ENCODE data around the gene PPM1L. TPM values are rescaled to one million over a fixed set of nuclear protein-coding genes. Genes with fewer than 3 reads are reported as not detected.

Gene PPM1L
- total RNA-seq, 1 donor from 2014 or later: 14.9 TPM

DNA sequence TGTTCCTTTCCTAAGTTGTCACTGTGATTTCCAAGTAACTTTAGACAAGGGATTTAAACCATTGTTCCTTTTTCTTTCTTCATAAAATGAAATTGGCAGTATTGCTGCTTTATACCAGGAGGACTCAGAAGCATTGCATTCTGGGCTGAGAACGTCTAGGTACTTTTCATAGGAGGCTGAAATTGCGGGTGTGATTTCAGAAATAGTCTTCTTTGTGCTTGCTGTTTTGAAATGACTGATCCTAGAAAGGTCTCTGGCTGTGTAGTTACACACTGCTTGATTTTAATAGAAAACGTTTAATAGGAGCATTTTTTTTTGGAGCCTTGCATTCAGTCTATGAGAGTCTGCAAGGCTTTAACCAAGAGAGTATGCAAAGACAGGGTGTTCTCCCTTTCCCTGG is 56.3 kb downstream of the PPM1L start:
- no peak overlapping the region for H3K4me3 ChIP-seq
- TF ChIP-seq, protein P1, sequence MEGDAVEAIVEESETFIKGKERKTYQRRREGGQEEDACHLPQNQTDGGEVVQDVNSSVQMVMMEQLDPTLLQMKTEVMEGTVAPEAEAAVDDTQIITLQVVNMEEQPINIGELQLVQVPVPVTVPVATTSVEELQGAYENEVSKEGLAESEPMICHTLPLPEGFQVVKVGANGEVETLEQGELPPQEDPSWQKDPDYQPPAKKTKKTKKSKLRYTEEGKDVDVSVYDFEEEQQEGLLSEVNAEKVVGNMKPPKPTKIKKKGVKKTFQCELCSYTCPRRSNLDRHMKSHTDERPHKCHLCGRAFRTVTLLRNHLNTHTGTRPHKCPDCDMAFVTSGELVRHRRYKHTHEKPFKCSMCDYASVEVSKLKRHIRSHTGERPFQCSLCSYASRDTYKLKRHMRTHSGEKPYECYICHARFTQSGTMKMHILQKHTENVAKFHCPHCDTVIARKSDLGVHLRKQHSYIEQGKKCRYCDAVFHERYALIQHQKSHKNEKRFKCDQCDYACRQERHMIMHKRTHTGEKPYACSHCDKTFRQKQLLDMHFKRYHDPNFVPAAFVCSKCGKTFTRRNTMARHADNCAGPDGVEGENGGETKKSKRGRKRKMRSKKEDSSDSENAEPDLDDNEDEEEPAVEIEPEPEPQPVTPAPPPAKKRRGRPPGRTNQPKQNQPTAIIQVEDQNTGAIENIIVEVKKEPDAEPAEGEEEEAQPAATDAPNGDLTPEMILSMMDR (IDR thresholded peaks at IDR 0.05): no peak
- no peaks in the 10 kb centered on the region for H3K36me3 ChIP-seq
- no peaks in the 10 kb centered on the region for H3K27me3 ChIP-seq (ENCODE audit: low read depth)
- H3K27ac ChIP-seq: no peak overlapping the region
- intact Hi-C loops (cut with DNase I): no loop called here
- no peak for ATAC-seq
- H3K4me1 ChIP-seq: no peaks in the 10 kb centered on the region
- DNase-seq: no peak
- H3K9me3 ChIP-seq: no peaks in the 10 kb centered on the region

DNA sequence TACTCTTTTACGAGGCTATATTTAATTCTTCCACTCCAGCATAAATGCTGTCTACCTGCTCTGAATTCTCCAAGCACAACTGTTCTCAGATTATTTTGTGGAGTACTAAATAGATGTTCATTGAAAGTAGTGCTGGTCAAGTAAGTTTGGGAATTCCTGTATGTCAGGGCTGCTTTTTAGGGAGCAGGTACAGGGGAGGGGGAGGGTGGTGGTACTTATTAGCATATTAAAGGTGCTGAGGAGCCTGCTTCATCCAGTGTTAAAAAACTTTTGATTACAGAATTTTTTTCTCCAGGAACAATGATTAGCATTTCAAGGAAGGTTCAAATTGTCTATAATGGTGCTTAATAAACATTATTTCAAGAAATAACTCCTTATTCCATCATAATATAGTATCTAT is 59.2 kb downstream of the PPM1L start:
- ATAC-seq (no peak), DNase-seq (no peak)
- TF ChIP-seq, protein P1 (IDR thresholded peaks at IDR 0.05): no peak

DNA sequence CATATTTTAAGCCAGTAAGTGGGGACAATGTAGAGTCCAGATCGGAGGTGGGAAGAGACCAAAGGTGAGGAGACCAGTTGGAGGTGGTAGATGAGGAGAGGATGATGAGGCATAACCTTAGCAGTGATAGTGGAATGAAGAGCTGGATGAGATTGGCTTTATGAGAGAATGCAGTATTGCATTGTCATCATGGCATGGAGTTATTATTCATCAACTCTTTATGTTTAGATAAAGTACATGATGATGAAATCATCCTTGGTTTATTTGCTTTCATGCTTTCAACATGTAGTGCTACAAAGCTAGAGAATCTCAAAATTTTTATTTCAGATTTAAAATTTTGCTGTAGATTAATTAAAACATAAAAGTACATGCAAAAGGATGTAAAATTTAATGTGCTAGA is 64.0 kb downstream of the PPM1L start:
- intact Hi-C loops (cut with DNase I): no loop called here
- ATAC-seq: no peak
- Histone ChIP-seq H3K4me1 (no peaks in the 10 kb centered on the region), H3K4me3 (no peak overlapping the region), H3K36me3 (no peaks in the 10 kb centered on the region), H3K27me3 (ENCODE audit: low read depth) (no peaks in the 10 kb centered on the region), H3K27ac (no peak overlapping the region), H3K9me3 (no peaks in the 10 kb centered on the region)
- no peak for DNase-seq
- TF ChIP-seq, protein P1 (IDR thresholded peaks at IDR 0.05): no peak

More for the DNA sequence above, 59.2 kb downstream of the PPM1L start:
- no peaks in the 10 kb centered on the region for H3K4me1 ChIP-seq
- no peaks in the 10 kb centered on the region for H3K9me3 ChIP-seq
- H3K27ac ChIP-seq: no peak overlapping the region
- H3K27me3 ChIP-seq (ENCODE audit: low read depth): no peaks in the 10 kb centered on the region
- H3K36me3 ChIP-seq: no peaks in the 10 kb centered on the region
- intact Hi-C loops (cut with DNase I): no loop called here
- H3K4me3 ChIP-seq: no peak overlapping the region

DNA sequence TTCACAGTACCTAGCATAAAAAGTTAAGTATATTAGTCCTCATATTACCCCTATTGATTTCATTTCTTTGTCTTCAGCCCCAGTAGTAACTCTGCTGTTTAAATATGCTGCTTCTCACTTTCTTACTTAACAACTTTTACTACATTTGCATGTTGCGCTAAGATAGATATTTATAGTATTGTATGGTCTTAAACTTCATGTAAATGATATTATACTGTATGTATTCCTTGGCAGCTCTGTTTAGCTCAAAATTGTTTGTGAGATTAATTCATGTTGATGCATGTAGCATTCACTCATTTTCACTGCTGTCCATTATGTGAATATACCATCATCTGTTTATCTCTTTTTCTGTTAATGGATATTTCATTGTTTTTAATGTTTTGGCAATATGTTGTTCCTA is 64.4 kb downstream of the PPM1L start:
- ATAC-seq: no peak
- Histone ChIP-seq H3K27ac (no peak overlapping the region), H3K4me3 (no peak overlapping the region), H3K27me3 (ENCODE audit: low read depth) (no peaks in the 10 kb centered on the region), H3K4me1 (no peaks in the 10 kb centered on the region), H3K36me3 (no peaks in the 10 kb centered on the region), H3K9me3 (no peaks in the 10 kb centered on the region)
- DNase-seq: no peak
- intact Hi-C loops (cut with DNase I): no loop called here
- TF ChIP-seq, protein P1 (IDR thresholded peaks at IDR 0.05): no peak

DNA sequence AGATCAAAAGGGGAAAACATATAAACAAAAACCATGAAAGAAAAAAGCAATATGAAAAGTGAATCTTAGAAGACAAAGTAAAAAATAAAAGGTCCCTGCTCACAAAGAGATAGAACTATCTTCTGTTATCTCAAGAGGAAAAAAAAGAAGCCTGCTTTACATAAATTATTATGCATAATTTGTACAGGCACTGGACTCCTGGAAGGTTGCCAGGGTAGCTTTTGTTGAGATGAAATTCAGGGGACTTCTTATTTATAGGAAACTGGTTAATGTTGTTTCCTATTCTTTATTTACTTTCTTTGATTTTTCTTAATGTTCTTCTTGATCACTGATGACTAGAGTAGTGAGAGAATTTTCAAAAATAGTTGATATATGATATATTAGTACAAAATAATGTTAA is 66.9 kb downstream of the PPM1L start:
- intact Hi-C loops (cut with DNase I): no loop called here
- no peaks in the 10 kb centered on the region for H3K9me3 ChIP-seq
- H3K27me3 ChIP-seq (ENCODE audit: low read depth): no peaks in the 10 kb centered on the region
- TF ChIP-seq, protein P1 (IDR thresholded peaks at IDR 0.05): no peak
- no peaks in the 10 kb centered on the region for H3K4me1 ChIP-seq
- no peak for DNase-seq
- ATAC-seq: no peak
- no peak overlapping the region for H3K27ac ChIP-seq
- H3K36me3 ChIP-seq: no peaks in the 10 kb centered on the region
- H3K4me3 ChIP-seq: no peak overlapping the region

DNA sequence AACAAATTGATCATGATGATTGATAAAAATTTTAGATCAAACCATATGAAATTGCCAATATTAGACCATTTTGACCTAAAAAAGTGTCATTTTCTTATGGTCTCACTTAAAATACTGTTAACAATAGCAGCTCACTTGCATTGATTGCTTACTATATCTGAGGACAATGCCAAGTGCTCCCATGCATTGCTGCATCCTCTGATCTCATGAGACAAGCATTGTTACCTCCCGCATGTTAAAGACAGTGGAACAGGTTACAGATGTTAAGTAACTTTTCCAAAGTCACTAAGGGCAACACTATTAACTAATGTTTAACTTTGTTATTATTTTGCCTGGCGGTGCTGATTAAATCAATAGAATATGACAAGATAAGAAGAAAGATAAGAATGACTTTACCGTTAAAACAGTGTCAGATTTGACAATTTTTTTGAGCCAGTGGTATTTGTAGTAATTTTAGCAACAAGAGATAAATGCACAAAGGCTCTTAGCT is 69.3 kb downstream of the PPM1L start:
- ATAC-seq (no peak), DNase-seq (no peak)
- Histone ChIP-seq H3K9me3 (no peaks in the 10 kb centered on the region), H3K27ac (no peak overlapping the region), H3K36me3 (no peaks in the 10 kb centered on the region), H3K4me1 (no peaks in the 10 kb centered on the region), H3K4me3 (no peak overlapping the region), H3K27me3 (ENCODE audit: low read depth) (no peaks in the 10 kb centered on the region)
- TF ChIP-seq, protein P1 (IDR thresholded peaks at IDR 0.05): no peak
- intact Hi-C loops (cut with DNase I): no loop called here
